Right ventricle myocardium inferior (tissue), 1 donor: ENCODE measurements around the gene BCKDHB. TPM values are rescaled to one million over a fixed set of nuclear protein-coding genes. Genes with fewer than 3 reads are reported as not detected.
A peak's percentile ranks its signal among the peaks of the same experiment; 100 is the strongest.
"Not testable (repeated sequence)": the region's sequence is repeated elsewhere in the genome, so short reads cannot be mapped to it uniquely, and the experiment has no call there.

Experiments used
- ATAC-seq: fragments of 200-7000 bp; cut with Tn5 transposase; one replicate; pipeline ENCODE4 v1.9.1; 2020; ENCODE audit warnings: mild to moderate bottlenecking, moderate library complexity
- DNase-seq: peaks from one replicate; pipeline ENCODE4 v3.0.0; 2021; ENCODE audit errors: missing footprints
- intact Hi-C: fragments of 100-400 bp; cut with DNase I; formaldehyde crosslinking; loops from one replicate; pipeline ENCODE4 v1.11.0; 2022
- total RNA-seq: library from RNA; stranded (reverse); fragmentation: NEBNext Ultra II Directional; extraction: Animal tissue kit (Norgen Biotek cat#: 25700); gene quantifications from one replicate; pipeline ENCODE4 v1.2.1, GENCODE V29; 2021
- donor health status: DM: no; HTN: yes; CAD: no; lungs with severe emphysema.

BCKDHB gene
- total RNA-seq, 1 donor from 2014 or later, result 28.5 TPM

DNA sequence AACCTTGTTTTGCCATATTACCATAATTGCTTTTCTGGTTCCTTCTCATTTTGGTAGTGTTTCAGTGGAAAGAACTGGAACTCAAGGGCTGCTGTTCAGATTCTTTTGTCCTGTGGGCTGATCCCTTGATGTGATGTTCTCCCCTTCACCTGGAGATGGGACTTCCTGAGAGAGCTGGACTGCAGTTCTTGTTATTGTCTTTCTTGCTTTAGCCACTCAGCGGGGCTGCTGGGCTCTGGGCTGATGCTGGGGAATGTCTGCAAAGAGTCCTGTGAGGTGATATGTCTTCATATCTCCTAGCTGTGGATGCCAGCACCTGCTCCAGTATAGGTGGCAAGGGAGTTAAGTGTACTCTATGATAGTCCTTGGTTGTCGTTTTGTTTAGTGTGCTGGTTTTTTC lies 79.0 kb downstream of the BCKDHB start:
- intact Hi-C loops, result no loop called here
- ATAC-seq, result no peak
- no peak for DNase-seq

DNA sequence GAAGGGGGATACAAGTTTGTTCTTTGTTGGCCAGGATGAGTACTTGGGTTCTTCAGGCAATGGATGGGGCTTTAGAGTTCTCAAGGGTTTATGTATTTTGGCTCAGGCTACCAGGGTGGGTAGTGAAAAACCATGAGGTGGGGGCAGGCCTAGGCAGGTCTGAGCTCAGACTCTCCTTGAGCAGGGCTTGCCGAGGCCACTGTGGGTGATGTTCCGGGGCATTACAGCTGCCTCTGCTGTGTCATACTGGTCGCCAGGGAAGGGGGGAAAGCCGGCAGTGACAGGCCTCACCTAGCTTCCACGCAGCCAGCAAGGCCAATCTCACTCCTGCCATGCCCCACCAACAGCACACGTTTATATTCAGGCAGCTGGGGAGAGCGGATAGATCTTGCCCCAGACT lies 79.6 kb downstream of the BCKDHB start:
- intact Hi-C loops, result no loop called here
- no peak for ATAC-seq
- no peak for DNase-seq

DNA sequence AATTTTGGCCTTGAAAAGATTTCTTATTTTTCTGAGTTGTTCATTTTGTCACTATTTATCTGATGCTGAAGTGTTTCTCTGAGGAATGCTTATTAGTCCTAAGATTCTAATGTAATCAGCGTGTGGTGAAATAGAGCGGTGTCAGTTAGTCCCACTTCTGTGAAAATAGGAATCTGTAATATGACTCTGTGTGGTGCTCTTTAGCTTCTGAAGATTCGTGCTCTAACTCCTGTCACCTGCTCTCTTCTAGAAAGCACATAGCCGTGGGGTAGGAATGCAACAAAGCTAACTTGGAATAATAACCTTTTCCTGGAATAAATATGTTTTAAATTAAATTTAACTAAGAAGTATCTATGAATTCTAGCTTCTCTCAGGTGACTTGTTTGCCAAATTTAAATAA lies 90.4 kb downstream of the BCKDHB start:
- ATAC-seq (peak; percentile 67), DNase-seq (no peak)
- intact Hi-C loops, result loop anchor here (5.0 kb wide), 1 partner anchor 45 kb away; no protein-coding TSS in a partner anchor

DNA sequence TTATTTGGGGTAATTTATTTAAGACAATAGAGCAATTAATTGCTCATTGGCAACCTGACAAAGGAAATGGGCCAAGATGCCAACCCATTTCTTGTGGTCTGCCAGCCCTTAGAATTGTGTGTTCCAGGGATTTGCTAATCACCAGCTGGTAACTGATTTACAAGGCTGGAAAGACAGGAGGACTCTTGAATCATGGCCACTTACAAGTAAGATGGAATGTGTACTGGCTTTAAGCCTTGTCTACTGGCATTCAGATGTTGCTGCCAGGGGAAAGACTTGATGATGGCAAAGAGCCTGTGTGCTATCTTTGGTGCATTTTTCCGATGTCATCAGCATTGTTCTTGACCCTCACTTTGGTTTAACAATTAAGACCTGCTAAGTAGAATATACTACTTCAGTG lies 91.0 kb downstream of the BCKDHB start:
- DNase-seq, result no peak
- intact Hi-C loops, result loop anchor here (5.0 kb wide), 1 partner anchor 45 kb away; no protein-coding TSS in a partner anchor
- peak; percentile 89 for ATAC-seq

DNA sequence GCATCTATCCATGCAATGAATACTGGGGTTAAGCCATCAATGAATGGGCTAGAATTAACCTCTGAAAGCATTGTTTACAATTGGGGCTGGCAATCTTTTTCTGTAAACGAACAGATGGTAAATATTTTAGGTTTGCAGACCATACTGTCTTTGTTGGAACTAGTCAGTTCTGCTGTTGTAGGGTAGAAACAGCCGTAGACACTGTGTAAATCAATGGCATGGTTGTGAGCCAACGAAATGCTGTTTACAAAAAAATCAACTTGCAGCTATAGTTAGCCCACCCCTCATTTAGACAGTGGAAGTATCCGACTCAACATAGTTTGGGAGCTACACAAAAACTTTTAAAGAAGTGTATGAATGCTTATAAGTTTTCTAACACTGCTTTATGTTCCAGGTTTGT lies 91.5 kb downstream of the BCKDHB start:
- DNase-seq (no peak), ATAC-seq (no peak)
- intact Hi-C loops, result loop anchor here (5.0 kb wide), 1 partner anchor 46 kb away; no protein-coding TSS in a partner anchor

DNA sequence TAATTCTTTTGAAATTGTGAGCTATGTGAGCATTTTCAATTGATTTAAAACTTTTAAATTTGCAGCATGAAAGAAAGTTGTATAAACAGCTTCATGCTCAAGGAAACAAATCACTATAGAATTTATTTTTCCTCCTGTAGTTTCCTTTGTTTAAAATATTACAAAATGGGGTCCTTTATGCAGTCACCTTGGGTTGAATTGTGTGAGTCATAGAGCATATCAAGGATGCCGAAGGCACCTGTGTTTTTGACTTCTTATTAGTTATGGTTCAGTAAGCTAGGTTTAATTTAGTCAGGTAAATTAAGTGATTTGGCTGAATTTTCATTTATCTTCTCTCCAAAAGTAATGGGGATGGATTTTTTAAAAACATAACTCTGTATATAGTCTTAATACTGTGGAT lies 96.8 kb downstream of the BCKDHB start:
- no peak for DNase-seq
- intact Hi-C loops, result no loop called here
- no peak for ATAC-seq

DNA sequence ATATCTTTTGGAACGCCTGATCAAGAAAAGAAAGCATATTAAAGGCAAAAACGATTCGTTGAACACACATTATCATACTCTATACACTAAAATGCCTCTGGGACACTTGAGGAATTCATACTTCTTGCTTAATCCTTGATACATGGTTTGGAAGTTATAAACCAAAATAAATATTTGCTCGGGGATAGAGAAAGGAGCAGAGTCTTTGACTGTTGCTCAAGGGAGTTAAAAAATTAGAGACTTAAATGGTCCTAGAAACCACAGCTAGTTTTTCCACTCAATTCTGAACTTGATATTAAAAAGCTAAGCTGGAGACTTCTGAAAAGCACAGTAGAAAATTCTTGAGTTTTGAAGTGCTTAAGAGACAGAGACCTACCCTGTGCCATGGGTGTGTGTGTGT lies 98.9 kb downstream of the BCKDHB start:
- no peak for ATAC-seq
- intact Hi-C loops, result no loop called here

DNA sequence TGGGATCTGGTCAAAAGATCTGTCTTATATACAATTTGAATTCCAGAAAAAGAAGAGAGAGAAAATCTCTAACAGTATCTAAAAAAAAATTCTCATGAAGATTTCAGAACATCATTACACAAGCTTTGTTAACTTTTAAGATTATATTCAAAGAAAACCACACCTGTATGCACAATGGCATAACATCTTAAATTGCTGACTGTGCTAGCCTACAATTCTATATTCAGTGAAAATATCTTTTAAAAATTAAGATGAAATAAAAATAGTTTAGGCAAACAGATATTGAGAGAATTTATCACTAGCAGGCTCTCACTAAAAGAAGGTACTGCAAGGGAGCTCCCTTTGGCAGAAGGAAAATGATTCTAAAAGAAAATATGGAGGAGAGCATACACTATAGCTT lies 100.3 kb downstream of the BCKDHB start:
- intact Hi-C loops, result no loop called here
- DNase-seq, result no peak
- no peak for ATAC-seq

More for the DNA sequence above, 98.9 kb downstream of the BCKDHB start:
- DNase-seq, result no peak

DNA sequence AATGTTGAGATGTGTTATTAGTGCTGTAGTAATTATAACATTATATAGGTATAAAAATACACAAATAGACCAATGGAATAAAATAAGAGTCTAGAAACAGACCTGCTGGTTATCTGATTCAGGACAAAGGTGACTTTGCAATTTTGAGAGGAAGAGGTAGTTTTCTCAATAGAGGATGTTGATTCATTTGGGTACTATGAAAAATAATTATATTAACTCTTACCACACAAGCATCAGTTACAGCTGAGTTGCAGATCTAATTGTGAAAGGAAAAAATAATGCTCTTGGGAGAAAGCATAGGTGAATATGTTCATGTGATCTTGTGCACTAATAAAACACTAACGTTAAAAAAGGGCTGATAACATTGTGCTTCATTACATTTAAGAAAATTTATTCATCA lies 103.0 kb downstream of the BCKDHB start:
- no peak for DNase-seq
- no peak for ATAC-seq
- intact Hi-C loops, result no loop called here

DNA sequence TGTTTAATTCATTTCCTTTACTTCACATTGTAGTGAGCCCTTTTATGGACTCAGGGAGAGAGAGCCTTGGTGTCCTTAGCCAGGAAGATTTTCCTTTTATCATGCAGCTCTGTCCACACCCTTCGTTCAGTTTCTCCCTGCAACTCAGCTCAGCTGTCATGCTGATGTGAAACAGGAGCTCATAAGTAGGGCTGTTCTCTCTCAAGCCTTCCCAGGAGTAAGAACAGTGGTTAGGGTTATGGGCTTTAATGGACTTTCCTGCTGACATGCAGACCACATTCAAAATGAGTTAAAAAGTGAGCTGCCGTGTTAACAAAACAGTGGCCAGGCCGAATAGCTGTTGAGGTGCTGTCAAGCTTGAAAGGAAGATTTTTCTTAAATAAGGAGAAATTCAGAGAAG lies 104.1 kb downstream of the BCKDHB start:
- intact Hi-C loops, result loop anchor here (5.0 to 10.0 kb wide), 3 partner anchors 68 to 1542 kb away; partner anchors contain the start of gene TENT5A
- DNase-seq (no peak), ATAC-seq (peak; percentile 97)

DNA sequence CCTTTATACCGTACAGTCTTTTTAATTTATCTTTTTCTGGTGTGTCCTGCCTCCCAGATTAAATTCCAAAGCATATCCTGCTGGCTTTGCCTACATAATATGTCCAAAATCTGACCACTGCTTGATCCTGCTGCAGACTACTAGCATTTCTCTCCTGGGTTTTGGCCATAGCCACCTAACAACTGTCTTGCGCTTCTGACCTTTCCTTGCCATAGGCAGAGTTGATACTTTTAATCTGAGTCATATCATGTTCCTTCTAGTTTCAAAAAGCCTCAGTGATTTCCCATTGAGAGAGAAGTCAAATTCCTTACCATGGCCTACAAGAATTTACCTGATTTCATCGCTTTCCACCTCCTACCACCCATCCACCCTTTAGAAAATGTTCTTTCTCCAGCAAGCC lies 104.8 kb downstream of the BCKDHB start:
- DNase-seq, result no peak
- no peak for ATAC-seq
- intact Hi-C loops, result loop anchor here (5.0 to 10.0 kb wide), 3 partner anchors 69 to 1541 kb away; partner anchors contain the start of gene TENT5A

DNA sequence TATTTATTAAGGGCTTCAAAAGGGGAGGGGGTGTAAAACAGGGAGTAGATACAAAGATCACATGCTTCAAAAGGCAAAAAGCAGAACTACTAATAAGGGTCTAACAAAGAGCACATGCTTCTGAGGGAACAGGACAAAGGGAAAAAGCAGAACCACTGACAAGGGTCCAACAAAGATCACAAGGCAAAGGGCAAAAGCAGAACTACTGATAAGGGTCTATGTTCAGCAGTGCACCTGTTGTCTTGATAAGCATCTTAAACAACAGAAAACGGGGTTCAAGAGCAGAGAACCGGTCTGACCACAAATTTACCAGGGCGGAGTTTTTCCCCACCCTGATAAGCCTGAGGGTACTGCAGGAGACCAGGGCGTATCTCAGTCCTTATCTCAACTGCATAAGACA lies 105.4 kb downstream of the BCKDHB start:
- DNase-seq, ATAC-seq: not testable (repeated sequence)
- intact Hi-C loops, result loop anchor here (5.0 to 10.0 kb wide), 3 partner anchors 70 to 1540 kb away; partner anchors contain the start of gene TENT5A

DNA sequence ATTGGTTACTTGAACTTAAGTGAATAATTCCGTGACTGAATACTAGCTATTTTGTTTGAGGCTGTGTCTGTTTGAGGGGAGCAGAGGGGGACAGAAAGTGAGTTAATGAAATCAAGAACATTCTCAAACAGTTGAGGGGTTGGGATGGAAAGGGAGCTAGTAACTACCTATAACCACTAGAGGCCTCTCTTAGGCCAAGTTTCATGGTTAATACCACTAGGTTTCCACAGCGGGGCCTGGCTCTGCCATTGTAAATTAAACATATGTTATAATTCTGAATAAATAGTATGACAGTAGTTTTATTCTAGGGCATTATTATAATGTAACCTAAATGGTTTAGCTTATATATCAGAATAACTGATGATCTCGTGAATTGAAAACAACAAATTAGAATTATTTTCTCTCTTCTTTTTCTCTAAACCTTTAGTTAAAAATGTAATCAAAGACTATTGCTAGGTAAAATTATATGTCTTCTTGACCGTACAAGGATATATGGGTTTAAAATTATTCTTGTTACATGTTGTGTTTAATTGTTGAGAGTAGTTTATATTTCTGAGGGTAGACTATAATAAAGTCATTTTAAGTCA lies 108.1 kb downstream of the BCKDHB start:
- intact Hi-C loops, result loop anchor here (5.0 to 10.0 kb wide), 3 partner anchors 72 to 1538 kb away; partner anchors contain the start of gene TENT5A
- ATAC-seq (peak; percentile 75), DNase-seq (no peak)

DNA sequence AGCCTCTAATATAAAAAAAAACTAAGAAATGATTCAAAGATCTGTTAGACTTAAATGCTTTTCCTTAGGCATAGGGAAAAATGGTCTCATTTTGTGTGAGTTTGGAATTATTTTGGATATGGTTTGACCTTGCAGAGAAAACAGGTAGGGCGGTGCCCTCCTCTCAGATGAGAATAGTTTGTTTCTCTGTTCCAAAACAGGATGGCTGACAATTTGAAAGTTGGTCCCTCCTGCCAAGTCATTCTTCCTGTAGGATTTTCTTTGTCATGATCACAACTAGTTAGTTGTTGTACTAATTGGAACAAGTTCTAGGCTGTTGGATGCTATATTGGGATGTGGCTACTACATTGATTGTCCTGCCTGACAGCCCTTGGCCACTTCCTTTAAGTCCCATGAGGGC lies 108.6 kb downstream of the BCKDHB start:
- DNase-seq (no peak), ATAC-seq (no peak)
- intact Hi-C loops, result loop anchor here (10.0 kb wide), 1 partner anchor 240 kb away; no protein-coding TSS in a partner anchor

DNA sequence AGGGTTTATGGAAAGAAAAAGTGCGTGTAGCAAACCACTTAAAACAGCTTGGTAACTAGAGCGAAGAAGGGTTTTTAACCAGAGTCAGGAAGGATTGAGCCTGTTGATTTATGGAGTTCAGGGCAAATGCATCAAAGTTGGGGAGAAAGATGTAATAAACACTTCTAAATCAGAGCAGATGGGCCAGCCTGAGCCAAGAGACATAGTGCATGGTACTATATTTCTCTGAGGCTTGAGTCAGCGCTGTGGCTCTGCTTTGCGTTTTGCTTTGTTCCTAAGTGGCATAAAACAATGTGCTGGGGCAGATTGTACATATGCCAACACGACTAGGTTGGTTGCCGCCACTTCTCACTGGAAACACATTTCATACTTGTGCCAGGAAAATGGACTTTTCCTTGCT lies 111.3 kb downstream of the BCKDHB start:
- intact Hi-C loops, result loop anchor here (10.0 kb wide), 1 partner anchor 237 kb away; no protein-coding TSS in a partner anchor
- DNase-seq (no peak), ATAC-seq (no peak)

DNA sequence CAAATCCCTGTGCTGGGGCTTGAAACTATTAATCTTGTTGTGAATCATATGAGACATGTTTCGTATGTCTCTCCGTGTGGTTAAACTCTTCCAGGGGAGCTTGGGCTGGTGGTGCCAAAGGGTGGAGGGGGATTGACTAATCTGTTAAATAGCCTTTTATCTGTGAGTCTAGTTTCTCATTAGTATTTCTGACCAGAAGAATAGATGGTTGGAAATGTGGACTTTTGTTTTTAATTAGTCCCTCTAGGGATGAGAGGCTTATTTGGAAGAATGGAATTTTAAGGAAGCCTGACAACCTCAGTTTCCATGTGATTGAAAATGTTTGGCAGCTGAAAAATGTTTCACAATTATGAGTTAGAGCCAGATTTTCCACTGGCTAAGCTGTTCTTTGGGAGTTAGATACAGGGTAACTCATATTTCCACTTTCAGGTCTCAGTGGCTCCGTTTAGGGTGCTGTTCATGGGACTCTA lies 117.3 kb downstream of the BCKDHB start:
- ATAC-seq (peak; percentile 76), DNase-seq (no peak)
- intact Hi-C loops, result no loop called here

DNA sequence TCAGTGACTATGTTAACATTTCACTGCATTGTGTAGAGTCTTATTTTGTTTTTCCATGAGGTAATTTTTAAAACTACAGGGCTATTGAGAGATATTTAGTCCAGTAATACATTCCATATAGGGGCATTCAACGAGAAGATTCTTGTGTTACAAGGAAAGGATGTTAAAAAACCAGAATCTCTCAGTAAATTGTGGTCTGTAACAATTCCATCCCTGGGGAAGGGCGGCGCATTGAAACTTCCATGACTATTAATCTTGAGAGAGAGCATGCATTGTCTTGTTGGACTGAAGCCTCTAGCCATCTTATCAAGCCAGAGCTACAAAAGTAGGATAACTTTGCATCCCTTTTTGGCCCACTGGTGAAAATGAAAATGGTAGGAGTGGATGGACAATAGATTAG lies 119.7 kb downstream of the BCKDHB start:
- DNase-seq, result no peak
- ATAC-seq, result no peak
- intact Hi-C loops, result no loop called here

DNA sequence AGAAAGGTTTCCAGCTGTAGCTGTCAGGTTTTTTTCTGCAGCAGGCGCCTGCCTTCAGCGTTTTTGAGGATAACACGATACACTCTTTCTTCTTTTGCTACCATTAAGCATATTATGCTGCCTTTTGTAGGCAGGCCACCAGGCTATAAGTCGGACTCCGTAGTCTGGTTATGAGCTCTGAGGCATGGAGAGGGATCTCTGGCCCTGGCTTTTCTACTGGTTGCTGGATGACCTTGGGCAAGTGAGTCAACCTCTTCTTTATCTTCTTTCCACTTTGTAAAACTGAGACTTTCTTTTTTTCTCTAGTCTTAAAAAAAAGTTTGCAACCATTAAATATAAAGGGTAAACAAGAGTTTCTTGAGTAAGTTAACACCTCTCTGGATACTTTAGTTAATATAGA lies 120.2 kb downstream of the BCKDHB start:
- DNase-seq, result no peak
- intact Hi-C loops, result no loop called here
- no peak for ATAC-seq

DNA sequence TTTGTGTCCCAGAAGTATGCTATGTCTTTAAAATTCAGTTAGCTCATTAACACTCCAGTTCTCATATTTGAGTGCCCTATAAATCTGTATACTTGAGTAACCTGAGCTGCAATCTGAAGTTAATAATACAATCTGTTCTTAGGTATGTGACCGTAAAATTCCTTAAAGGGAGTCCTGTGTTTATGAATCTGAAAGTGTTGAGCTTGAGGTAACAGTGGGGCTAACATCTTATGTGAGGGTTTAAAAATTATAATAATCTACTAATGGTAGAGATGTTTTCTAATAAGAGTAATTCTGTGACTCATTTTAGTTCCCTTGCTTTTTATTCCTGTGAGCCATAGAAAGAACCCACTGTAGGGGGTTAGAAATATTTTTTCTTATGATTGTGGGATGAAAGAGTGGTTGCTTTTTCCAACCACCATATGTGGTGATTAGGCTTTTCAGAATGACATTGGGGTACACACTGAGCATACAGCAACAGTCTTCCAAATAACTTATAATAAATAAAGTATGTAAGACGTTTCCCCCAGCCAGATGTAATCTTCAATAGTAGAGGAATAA lies 121.2 kb downstream of the BCKDHB start:
- no peak for ATAC-seq
- intact Hi-C loops, result no loop called here

DNA sequence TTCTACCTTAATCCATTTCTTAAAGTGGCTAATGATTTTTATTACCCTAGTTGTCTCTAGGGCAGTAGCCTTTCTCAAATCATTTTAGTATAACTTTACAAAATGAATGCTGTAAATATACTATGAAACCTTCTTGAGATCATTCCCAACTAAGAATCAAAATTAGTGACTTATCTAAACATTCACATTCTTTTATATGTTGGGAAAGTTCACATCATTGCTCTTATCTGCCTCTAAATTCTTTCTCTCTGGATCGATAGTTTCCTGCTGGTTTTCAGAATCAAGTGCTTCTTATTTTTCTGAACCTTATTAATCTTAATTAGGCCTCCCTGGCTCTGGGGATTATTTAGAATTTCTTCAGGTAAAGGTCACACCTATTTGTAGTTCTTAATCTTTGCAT lies 126.8 kb downstream of the BCKDHB start:
- intact Hi-C loops, result no loop called here

More for the DNA sequence above, 121.2 kb downstream of the BCKDHB start:
- no peak for DNase-seq

More for the DNA sequence above, 126.8 kb downstream of the BCKDHB start:
- no peak for DNase-seq
- no peak for ATAC-seq
